Stomach (tissue), 9 donors: ENCODE results near the gene RNF39. TPM values are rescaled to one million over a fixed set of nuclear protein-coding genes. Genes with fewer than 3 reads are reported as not detected.

Source experiments
- DNase-seq, 2 donors: peaks; one replicate each; pipeline versions ENCODE4 v3.0.0 to v3.0.0-alpha.2; 2013 to 2019
- H3K27ac ChIP-seq, 5 donors: fragments of 200-600 bp in 4 of 5; sonication (generic) in 4 of 5; one replicate each; pipeline ENCODE4 v1.5.1; 2013 to 2019; ENCODE audit warnings: mild to moderate bottlenecking in 1 of 5, moderate library complexity in 1 of 5
- H3K27me3 ChIP-seq, 3 donors: fragments of 200-600 bp; sonication (generic); one replicate each; pipeline ENCODE4 v1.5.1; 2017 to 2019; ENCODE audit warnings: mixed run types in 1 of 3
- H3K36me3 ChIP-seq, 4 donors: fragments of 200-600 bp; sonication (generic); 1 replicate in 3 of 4; 2 replicates in 1 of 4; pipeline ENCODE4 v1.5.1; 2016 to 2019
- H3K4me1 ChIP-seq, 4 donors: fragments of 200-600 bp; sonication (generic); one replicate each; pipeline ENCODE4 v1.5.1; 2016 to 2019
- H3K4me3 ChIP-seq, 4 donors: fragments of 200-600 bp; sonication (generic) in 3 of 4; one replicate each; pipeline ENCODE4 v1.5.1; 2016 to 2019; ENCODE audit warnings: mild to moderate bottlenecking in 1 of 4
- H3K9me3 ChIP-seq, 4 donors: fragments of 200-600 bp; sonication (generic); one replicate each; pipeline ENCODE4 v1.5.1; 2016 to 2019
- EP300 ChIP-seq: sonication (generic); formaldehyde crosslinking; IDR thresholded peaks from one replicate; pipeline ENCODE4 v1.6.1; 2017; ENCODE audit warnings: antibody characterized with exemption
- POLR2A ChIP-seq, 4 donors: fragments of 450-650 bp; IDR thresholded peaks; one replicate each; pipeline ENCODE4 v1.6.1; 2016; ENCODE audit warnings: antibody characterized with exemption in 4 of 4, control low read depth in 2 of 4, mild to moderate bottlenecking in 1 of 4, moderate library complexity in 1 of 4
- POLR2AphosphoS5 ChIP-seq, 3 donors: sonication (generic); formaldehyde crosslinking; IDR thresholded peaks; one replicate each; pipeline ENCODE4 v1.6.1; 2016; ENCODE audit warnings: antibody characterized with exemption in 3 of 3
- WGBS, 5 donors: extraction: QIAGEN DNeasy Blood & Tissue Kit in 3 of 5; methylation state at CpG; one replicate each; pipeline versions ENCODE4 v1.1.5 to v1.1.7; 2013 to 2018; 5-methylcytosine and 5-hydroxymethylcytosine counted together
- intact Hi-C: fragments of 100-400 bp; cut with DNase I; formaldehyde crosslinking; loops from one replicate; pipeline ENCODE4 v1.15.1; 2023; ENCODE audit warnings: low total_unique reads
- polyA plus RNA-seq, 3 donors: library from polyadenylated mRNA; stranded (reverse); fragments of 200-250 nt; gene quantifications; one replicate each; pipeline ENCODE4 v1.2.3, GENCODE V29; 2013
- total RNA-seq, 5 donors: library from RNA; depleted of rRNA; stranded (reverse); fragments of >200 nt; gene quantifications; one replicate each; pipeline versions ENCODE4 v1.1.0 to v1.2.3, GENCODE V29; 2014 to 2016
- TF ChIP-seq, protein P1 (sequence below), 7 experiments: fragments of 450-650 bp in 4 of 7; fragments of 200-600 bp in 3 of 7; sonication (generic) in 3 of 7; IDR thresholded peaks; one replicate each; pipeline ENCODE4 v1.5.1; 2016 to 2019; ENCODE audit warnings: antibody characterized with exemption in 7 of 7, control low read depth in 2 of 7, mild to moderate bottlenecking in 1 of 7
- donor health status: healthy with polysubstance abuse.
- donor health status: Bipolar disorder and iron deficiency.
- donor health status: healthy.

Gene RNF39
- total and polyA plus RNA-seq, 8 donors = 0.18 to 13.5 (median 3.3) TPM; not detected in 2

DNA sequence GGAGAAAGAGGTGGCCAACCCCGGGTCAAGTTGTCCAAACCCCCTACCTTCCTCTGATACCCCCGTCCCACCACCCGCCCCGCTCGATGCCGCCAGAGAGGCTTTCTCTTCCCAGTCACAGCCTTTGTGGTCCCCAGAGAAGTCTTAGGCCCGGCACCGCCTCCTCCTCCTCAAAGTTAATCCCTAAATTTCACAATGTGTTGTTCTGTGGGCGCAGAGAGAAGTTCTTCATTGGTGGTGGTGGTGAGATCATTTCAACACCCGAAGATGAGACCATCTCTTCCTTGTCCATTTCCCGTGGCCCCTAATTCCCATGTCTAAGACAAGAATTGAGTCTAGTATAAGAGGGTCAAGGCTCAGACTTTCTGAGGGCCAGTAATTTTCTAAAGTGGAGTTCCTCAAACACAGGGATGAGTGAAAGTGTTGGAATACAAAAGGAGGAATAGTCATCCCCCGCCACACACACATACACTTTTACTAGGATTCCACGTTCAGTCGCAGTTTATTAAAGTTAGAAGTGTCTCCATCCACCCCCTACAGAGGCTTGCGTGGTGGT lies 26.9 kb upstream of the RNF39 start:
- Histone ChIP-seq H3K4me3 (peak overlapping the region; percentile 39 to 50 (median 48)), H3K9me3 (no peaks in the 10 kb centered on the region), H3K36me3 (no peaks in the 10 kb centered on the region), H3K27ac (peak overlapping the region; percentile 31 to 82 (median 80)), H3K4me1 (peaks cover 30 to 52% (median 38%) of the 10 kb centered on the region in 4 donors), H3K27me3 (peaks cover 4 to 81% (median 13%) of the 10 kb centered on the region in 3 donors)
- no peak for DNase-seq
- intact Hi-C loops = no loop called here
- 33 to 47% (median 35%) methylated on average over 14 to 15 of the region's 15 CpGs for WGBS, 5 donors
- TF ChIP-seq POLR2A (IDR thresholded peaks at IDR 0.05) (no peak), EP300 (no peak), POLR2AphosphoS5 (IDR thresholded peaks at IDR 0.05) (no peak)
- TF ChIP-seq, protein P1, sequence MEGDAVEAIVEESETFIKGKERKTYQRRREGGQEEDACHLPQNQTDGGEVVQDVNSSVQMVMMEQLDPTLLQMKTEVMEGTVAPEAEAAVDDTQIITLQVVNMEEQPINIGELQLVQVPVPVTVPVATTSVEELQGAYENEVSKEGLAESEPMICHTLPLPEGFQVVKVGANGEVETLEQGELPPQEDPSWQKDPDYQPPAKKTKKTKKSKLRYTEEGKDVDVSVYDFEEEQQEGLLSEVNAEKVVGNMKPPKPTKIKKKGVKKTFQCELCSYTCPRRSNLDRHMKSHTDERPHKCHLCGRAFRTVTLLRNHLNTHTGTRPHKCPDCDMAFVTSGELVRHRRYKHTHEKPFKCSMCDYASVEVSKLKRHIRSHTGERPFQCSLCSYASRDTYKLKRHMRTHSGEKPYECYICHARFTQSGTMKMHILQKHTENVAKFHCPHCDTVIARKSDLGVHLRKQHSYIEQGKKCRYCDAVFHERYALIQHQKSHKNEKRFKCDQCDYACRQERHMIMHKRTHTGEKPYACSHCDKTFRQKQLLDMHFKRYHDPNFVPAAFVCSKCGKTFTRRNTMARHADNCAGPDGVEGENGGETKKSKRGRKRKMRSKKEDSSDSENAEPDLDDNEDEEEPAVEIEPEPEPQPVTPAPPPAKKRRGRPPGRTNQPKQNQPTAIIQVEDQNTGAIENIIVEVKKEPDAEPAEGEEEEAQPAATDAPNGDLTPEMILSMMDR (IDR thresholded peaks at IDR 0.05) = no peak

DNA sequence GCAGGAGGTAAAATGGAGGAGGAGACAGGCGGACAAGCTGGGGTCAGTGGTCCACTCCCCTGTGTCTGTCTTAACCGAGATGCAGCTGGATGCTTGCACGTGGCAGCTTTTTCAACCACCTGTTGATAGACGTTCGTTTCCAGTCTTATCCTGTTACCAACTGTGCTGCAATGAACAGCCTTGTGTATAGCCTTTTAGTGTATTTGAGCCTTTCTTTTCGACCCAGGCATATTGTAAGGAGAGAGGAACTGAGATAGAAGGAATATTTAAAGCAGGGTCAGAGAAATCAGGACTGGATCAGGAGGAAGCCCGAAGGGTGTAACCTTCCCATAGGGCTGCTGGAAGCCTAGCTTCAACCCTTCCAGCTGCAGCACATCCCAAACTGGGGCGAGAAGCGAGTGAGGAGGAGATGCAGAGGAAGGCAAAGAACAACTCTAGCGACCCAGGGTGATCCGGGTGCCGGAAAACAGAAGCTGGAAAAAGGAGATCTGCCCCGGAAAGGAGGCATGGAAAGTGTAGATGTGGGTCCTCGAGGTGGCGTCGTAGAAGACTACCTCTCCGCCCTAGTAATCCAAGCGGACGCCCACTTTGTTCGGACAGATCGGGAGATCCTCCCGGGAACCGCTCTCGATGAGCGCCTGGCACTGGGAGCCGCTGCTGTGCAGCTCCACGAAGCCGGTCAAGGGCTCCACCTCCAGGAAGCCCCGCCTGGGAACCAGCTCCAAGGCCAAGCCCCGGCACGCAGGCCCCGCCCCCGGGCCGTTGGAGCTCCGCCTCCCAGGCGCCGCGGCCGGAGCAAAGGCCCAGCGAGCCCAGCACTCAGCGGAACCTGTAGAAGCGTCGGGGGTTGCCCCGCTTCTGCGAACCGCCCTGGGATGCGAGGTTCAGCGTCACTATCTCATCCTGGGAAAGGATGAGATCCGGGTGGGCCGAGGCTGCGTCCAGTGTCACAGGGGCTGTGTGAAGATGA lies 26.2 kb upstream of the RNF39 start:
- DNase-seq = peak; percentile 90 to 95
- Histone ChIP-seq H3K4me1 (peaks cover 30 to 56% (median 38%) of the 10 kb centered on the region in 4 donors), H3K9me3 (no peaks in the 10 kb centered on the region), H3K36me3 (no peaks in the 10 kb centered on the region), H3K27ac (peak overlapping the region; percentile 67 to 82 (median 80)), H3K4me3 (peak overlapping the region; percentile 39 to 50 (median 48)), H3K27me3 (peaks cover 4 to 81% (median 13%) of the 10 kb centered on the region in 3 donors)
- TF ChIP-seq, protein P1 (IDR thresholded peaks at IDR 0.05) = no peak
- peak in 2 of 4 donors; percentile 14 to 67 for TF ChIP-seq POLR2A (IDR thresholded peaks at IDR 0.05)
- TF ChIP-seq POLR2AphosphoS5 (IDR thresholded peaks at IDR 0.05) = peak in 2 of 3 donors; percentile 84 to 87
- intact Hi-C loops = no loop called here
- 1 to 6% (median 3%) methylated on average over 40 to 51 of the region's 51 CpGs for WGBS, 5 donors

DNA sequence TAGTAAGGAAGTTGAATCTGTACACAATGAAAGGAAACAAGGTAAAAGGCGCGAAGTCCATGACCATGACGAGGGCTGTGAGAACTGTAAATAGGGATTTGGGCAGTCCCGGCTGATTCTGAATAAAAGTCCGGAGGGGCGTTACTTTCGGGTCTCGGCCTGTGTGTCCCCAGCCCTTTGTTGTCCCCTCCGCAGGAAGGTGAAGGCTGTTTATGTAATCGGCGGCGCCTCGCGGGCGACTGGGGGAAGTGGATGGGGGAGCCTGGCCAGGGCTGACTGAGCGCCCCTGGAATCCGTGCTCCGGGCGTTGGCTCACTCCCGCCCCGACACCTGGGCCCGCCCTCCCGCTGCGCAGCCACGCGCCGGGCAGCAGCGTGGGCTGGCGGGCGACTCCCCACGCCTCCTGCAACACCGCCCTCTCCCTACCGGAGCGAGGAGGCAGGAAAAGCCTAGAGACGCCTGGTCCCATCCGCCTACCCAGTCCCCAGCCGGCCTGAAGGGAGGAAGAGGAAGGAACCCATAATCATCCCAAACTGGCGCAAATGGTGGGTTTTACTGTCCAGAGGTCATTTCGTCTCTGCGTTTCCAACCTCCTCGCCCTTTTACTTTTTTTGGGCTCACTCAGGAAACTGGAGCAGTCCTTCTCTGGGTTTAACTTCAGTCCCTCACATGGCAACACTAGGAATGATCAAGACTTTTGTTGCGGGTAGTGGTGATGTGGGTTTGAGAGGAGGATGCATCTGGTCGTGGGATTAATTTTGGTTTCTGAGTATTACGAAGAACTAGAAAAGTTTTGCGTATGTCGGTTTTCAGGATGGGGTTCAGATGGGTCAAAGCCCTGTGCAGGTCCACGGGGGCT lies 25.2 kb upstream of the RNF39 start:
- WGBS, 5 donors = 1 to 3% (median 1%) methylated on average over 33 to 47 of the region's 47 CpGs
- H3K4me3 ChIP-seq = peak overlapping the region; percentile 39 to 50 (median 48)
- no peaks in the 10 kb centered on the region for H3K36me3 ChIP-seq
- peaks cover 1 to 81% (median 13%) of the 10 kb centered on the region in 3 donors for H3K27me3 ChIP-seq
- peaks cover 30 to 56% (median 38%) of the 10 kb centered on the region in 4 donors for H3K4me1 ChIP-seq
- H3K9me3 ChIP-seq = no peaks in the 10 kb centered on the region
- peak overlapping the region; percentile 73 to 82 (median 80) for H3K27ac ChIP-seq
- TF ChIP-seq, protein P1 (IDR thresholded peaks at IDR 0.05) = peak in 1 of 7 experiments; percentile 14
- TF ChIP-seq POLR2AphosphoS5 (IDR thresholded peaks at IDR 0.05) = peak in 2 of 3 donors; percentile 43 to 76
- TF ChIP-seq POLR2A (IDR thresholded peaks at IDR 0.05) = no peak
- intact Hi-C loops = no loop called here
- peak; percentile 76 to 91 for DNase-seq
